Fibroblast of lung (primary cell): Measurements from ENCODE around the gene RFESD. TPM values are rescaled to one million over a fixed set of nuclear protein-coding genes. Genes with fewer than 3 reads are reported as not detected.

Experiments
- DNase-seq, 2 donors: peaks; one replicate each; pipeline versions ENCODE4 v3.0.0 to v3.0.0-alpha.2; 2010; ENCODE audit warnings: low read depth in 2 of 2
- H2AFZ ChIP-seq: 2 replicates; pipeline ENCODE4 v1.5.1; 2012; ENCODE audit warnings: low read length, control low read depth, inconsistent platforms
- H3K27ac ChIP-seq: 2 replicates; pipeline ENCODE4 v1.5.1; 2011; ENCODE audit warnings: low read length, control low read depth; ENCODE audit not compliant: insufficient read depth
- H3K27me3 ChIP-seq: 2 replicates; pipeline ENCODE4 v1.5.1; 2011; ENCODE audit warnings: mild to moderate bottlenecking, low read length; ENCODE audit not compliant: control insufficient read depth, insufficient read depth
- H3K36me3 ChIP-seq: 2 replicates; pipeline ENCODE4 v1.5.1; 2011; ENCODE audit warnings: low read length; ENCODE audit not compliant: control insufficient read depth, insufficient read depth
- H3K4me1 ChIP-seq: 2 replicates; pipeline ENCODE4 v1.5.1; 2011; ENCODE audit warnings: low read length; ENCODE audit not compliant: control insufficient read depth, insufficient read depth; ENCODE audit errors: extremely low read depth
- H3K4me2 ChIP-seq: 2 replicates; pipeline ENCODE4 v1.5.1; 2011; ENCODE audit warnings: low read length, control low read depth; ENCODE audit not compliant: insufficient read depth; ENCODE audit errors: extremely low read depth
- H3K4me3 ChIP-seq, 4 experiments: fragments of 200-600 bp in 1 of 4; sonication (generic) in 1 of 4; replicated peaks in 1 of 4; 2 replicates each; pipeline ENCODE4 v1.5.1; 2011 to 2016; ENCODE audit warnings: low read length in 4 of 4, low read depth in 3 of 4, mild to moderate bottlenecking in 3 of 4, control low read depth in 2 of 4, inconsistent platforms in 1 of 4, mixed read lengths in 1 of 4; ENCODE audit not compliant: insufficient read depth in 1 of 4; ENCODE audit errors: control extremely low read depth in 1 of 4
- H3K79me2 ChIP-seq: 2 replicates; pipeline ENCODE4 v1.5.1; 2012; ENCODE audit warnings: mild to moderate bottlenecking, low read length, inconsistent platforms; ENCODE audit not compliant: control insufficient read depth, insufficient read depth
- H3K9ac ChIP-seq: 2 replicates; pipeline ENCODE4 v1.5.1; 2011; ENCODE audit warnings: mild to moderate bottlenecking, low read length, control low read depth; ENCODE audit not compliant: insufficient read depth
- H3K9me3 ChIP-seq: 2 replicates; pipeline ENCODE4 v1.5.1; 2012; ENCODE audit warnings: low read depth, low read length; ENCODE audit not compliant: control insufficient read depth, insufficient read depth
- H4K20me1 ChIP-seq: 2 replicates; pipeline ENCODE4 v1.5.1; 2011; ENCODE audit warnings: low read length; ENCODE audit not compliant: control insufficient read depth, insufficient read depth; ENCODE audit errors: extremely low read depth
- CTCF ChIP-seq, 2 donors: IDR thresholded peaks in 1 of 2; conservative IDR thresholded peaks in 1 of 2; 1 replicate in 1 of 2; 2 replicates in 1 of 2; pipeline ENCODE4 v1.5.1; 2011 to 2012; ENCODE audit warnings: low read length in 2 of 2, control low read depth in 1 of 2, inconsistent platforms in 1 of 2, low read depth in 1 of 2, mild to moderate bottlenecking in 1 of 2
- EZH2 ChIP-seq: IDR thresholded peaks from 2 replicates; pipeline ENCODE4 v1.5.1; 2012; ENCODE audit warnings: low read length, control low read depth, mild to moderate bottlenecking; ENCODE audit errors: missing control alignments
- polyA plus RNA-seq, 2 donors: library from polyadenylated mRNA; depleted of rRNA in 1 of 2; stranded (reverse) in 1 of 2; unstranded in 1 of 2; fragments of >200 nt; gene quantifications; 2 replicates each; pipeline ENCODE4 v1.2.1, GENCODE V29; 2011 to 2012; ENCODE audit warnings: missing spikeins in 1 of 2
- total RNA-seq: library from RNA; depleted of rRNA; stranded (reverse); fragments of >200 nt; gene quantifications from 2 replicates; pipeline ENCODE4 v1.2.1, GENCODE V29; 2014

The RFESD gene
- total and polyA plus RNA-seq, 2 donors (not counting 1 experiment from before 2014, with no cell fraction given) = 2.7 to 4.8 TPM

- TF ChIP-seq CTCF (conservative IDR thresholded peaks at IDR 0.05 in 1 of 2, IDR thresholded peaks at IDR 0.05 in 1 of 2; ENCODE audit: low read depth in 1 of 2, low read length in 2 of 2) (no peak), EZH2 (no peak)
- H3K4me2 ChIP-seq = no peak overlapping the region
- H4K20me1 ChIP-seq = no peaks in the 10 kb centered on the region
- peak overlapping the region in 1 of 4 experiments; percentile 62 for H3K4me3 ChIP-seq
- no peak overlapping the region for H3K9ac ChIP-seq
- H3K79me2 ChIP-seq = no peaks in the 10 kb centered on the region
- no peak overlapping the region for H3K27ac ChIP-seq
- no peaks in the 10 kb centered on the region for H3K27me3 ChIP-seq
- H3K36me3 ChIP-seq = no peaks in the 10 kb centered on the region
- H2AFZ ChIP-seq = no peak overlapping the region
- peaks cover 2% of the 10 kb centered on the region for H3K4me1 ChIP-seq
- DNase-seq = peak; percentile 23 to 39
- H3K9me3 ChIP-seq = no peaks in the 10 kb centered on the region
Measured at GRCh38 chr5:95647886-95648860, 1.6 kb downstream of the RFESD start.

GRCh38 chr5:95649274-95649673 is 2.7 kb downstream of the RFESD start:
- Histone ChIP-seq H3K4me2 (no peak overlapping the region), H3K27ac (no peak overlapping the region), H2AFZ (no peak overlapping the region), H3K36me3 (no peaks in the 10 kb centered on the region), H3K79me2 (no peaks in the 10 kb centered on the region), H3K27me3 (no peaks in the 10 kb centered on the region), H3K4me1 (peaks cover 2% of the 10 kb centered on the region), H3K9ac (no peak overlapping the region), H4K20me1 (no peaks in the 10 kb centered on the region), H3K9me3 (no peaks in the 10 kb centered on the region), H3K4me3 (no peak overlapping the region)
- no peak for TF ChIP-seq EZH2
- TF ChIP-seq CTCF (conservative IDR thresholded peaks at IDR 0.05 in 1 of 2, IDR thresholded peaks at IDR 0.05 in 1 of 2; ENCODE audit: low read depth in 1 of 2, low read length in 2 of 2) = no peak
- DNase-seq = no peak

- no peaks in the 10 kb centered on the region for H3K36me3 ChIP-seq
- H3K9ac ChIP-seq = no peak overlapping the region
- no peaks in the 10 kb centered on the region for H3K79me2 ChIP-seq
- no peak overlapping the region for H3K4me2 ChIP-seq
- H2AFZ ChIP-seq = no peak overlapping the region
- H4K20me1 ChIP-seq = no peaks in the 10 kb centered on the region
- H3K27me3 ChIP-seq = no peaks in the 10 kb centered on the region
- H3K27ac ChIP-seq = no peak overlapping the region
- TF ChIP-seq EZH2 (no peak), CTCF (conservative IDR thresholded peaks at IDR 0.05 in 1 of 2, IDR thresholded peaks at IDR 0.05 in 1 of 2; ENCODE audit: low read depth in 1 of 2, low read length in 2 of 2) (no peak)
- H3K4me3 ChIP-seq = no peak overlapping the region
- no peak for DNase-seq
- no peaks in the 10 kb centered on the region for H3K9me3 ChIP-seq
- H3K4me1 ChIP-seq = peaks cover 2% of the 10 kb centered on the region
Measured at GRCh38 chr5:95649842-95650620, 3.5 kb downstream of the RFESD start.
